Head of caudate nucleus (tissue), 42 donors: ENCODE results near the gene MYCBPAP.

ENCODE experiments used
- DNase-seq, 42 donors: peaks; one replicate each; pipeline versions ENCODE4 v3.0.0 to v3.0.0-alpha.2; 2020 to 2021; ENCODE audit warnings: mixed read lengths in 7 of 42
- intact Hi-C: fragments of 100-400 bp; cut with DNase I; formaldehyde crosslinking; loops from one replicate; pipeline ENCODE4 v1.15.0; 2022

Gene MYCBPAP

GRCh38 chr17:50575581-50576210 is 67.5 kb downstream of the MYCBPAP start:
- DNase-seq, result no peak
- intact Hi-C loops, result no loop called here

- intact Hi-C loops, result no loop called here
Measured at GRCh38 chr17:50576864-50577263, 68.6 kb downstream of the MYCBPAP start.

GRCh38 chr17:50577451-50577954 is 69.3 kb downstream of the MYCBPAP start:
- intact Hi-C loops, result no loop called here

More at GRCh38 chr17:50576864-50577263, 68.6 kb downstream of the MYCBPAP start:
- peak in 24 of 42 donors; percentile 20 to 71 (median 47) for DNase-seq

GRCh38 chr17:50578173-50578572 is 69.9 kb downstream of the MYCBPAP start:
- intact Hi-C loops, result no loop called here
- DNase-seq, result no peak

More at GRCh38 chr17:50577451-50577954, 69.3 kb downstream of the MYCBPAP start:
- peak in 1 of 42 donors; percentile 35 for DNase-seq

- no peak for DNase-seq
- intact Hi-C loops, result no loop called here
Measured at GRCh38 chr17:50579399-50579798, 71.2 kb downstream of the MYCBPAP start.

- intact Hi-C loops, result no loop called here
- no peak for DNase-seq
Measured at GRCh38 chr17:50580646-50581045, 72.4 kb downstream of the MYCBPAP start.
